Measurements from ENCODE around the gene LSS. TPM values are rescaled to one million over a fixed set of nuclear protein-coding genes. Genes with fewer than 3 reads are reported as not detected.

LSS gene
- total RNA-seq, 2 donors from 2014 or later: 38.9 to 68.9 TPM

DNA sequence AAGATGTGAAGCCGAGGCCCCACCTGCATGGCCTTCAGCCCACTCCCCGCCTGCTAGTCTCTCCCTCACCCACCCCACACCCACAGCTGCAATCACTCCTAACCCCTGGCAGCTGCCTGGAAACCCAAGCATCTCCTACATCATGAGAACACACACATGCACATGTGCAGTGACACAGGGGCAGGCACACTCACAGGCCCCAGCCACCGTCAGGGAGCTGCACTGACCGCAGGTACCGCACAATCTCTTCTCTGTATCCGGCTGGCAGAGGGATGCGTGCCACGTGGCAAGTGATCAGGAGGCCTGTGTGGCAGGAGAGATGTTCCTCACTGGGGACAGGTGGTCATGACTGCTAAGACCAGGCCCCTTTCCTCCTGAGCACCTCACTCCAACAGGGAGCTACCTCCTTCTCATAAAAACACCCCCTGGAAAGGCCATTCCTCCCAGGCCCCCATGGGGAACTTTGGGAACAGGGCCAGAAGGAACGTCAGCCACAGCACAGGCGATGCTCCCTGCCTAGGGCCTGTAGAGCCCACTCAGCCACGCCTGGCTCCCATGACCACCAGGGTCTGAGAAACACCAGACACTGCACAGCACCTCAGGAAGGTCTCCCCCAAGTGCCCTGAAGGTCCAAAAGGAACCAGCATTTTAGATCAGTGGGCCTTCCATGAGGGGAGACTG lies 6.0 kb downstream of the LSS start:
- no peaks in the 10 kb centered on the region for H3K27me3 ChIP-seq
- intact Hi-C loops (cut with DNase I): no loop called here
- WGBS, 2 donors: 60 to 71% methylated on average over 7 to 9 of the region's 11 CpGs
- H3K4me1 ChIP-seq: peaks cover 41% of the 10 kb centered on the region
- H3K9me3 ChIP-seq: no peaks in the 10 kb centered on the region
- TF ChIP-seq, protein P1, sequence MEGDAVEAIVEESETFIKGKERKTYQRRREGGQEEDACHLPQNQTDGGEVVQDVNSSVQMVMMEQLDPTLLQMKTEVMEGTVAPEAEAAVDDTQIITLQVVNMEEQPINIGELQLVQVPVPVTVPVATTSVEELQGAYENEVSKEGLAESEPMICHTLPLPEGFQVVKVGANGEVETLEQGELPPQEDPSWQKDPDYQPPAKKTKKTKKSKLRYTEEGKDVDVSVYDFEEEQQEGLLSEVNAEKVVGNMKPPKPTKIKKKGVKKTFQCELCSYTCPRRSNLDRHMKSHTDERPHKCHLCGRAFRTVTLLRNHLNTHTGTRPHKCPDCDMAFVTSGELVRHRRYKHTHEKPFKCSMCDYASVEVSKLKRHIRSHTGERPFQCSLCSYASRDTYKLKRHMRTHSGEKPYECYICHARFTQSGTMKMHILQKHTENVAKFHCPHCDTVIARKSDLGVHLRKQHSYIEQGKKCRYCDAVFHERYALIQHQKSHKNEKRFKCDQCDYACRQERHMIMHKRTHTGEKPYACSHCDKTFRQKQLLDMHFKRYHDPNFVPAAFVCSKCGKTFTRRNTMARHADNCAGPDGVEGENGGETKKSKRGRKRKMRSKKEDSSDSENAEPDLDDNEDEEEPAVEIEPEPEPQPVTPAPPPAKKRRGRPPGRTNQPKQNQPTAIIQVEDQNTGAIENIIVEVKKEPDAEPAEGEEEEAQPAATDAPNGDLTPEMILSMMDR (IDR thresholded peaks at IDR 0.05): no peak
- TF ChIP-seq POLR2A (IDR thresholded peaks at IDR 0.05): no peak
- ATAC-seq: no peak
- H3K27ac ChIP-seq: no peak overlapping the region
- no peak for DNase-seq
- no peak overlapping the region for H3K4me3 ChIP-seq
- no peaks in the 10 kb centered on the region for H3K36me3 ChIP-seq (replicated peaks in 1 of 2; ENCODE audit: insufficient read depth in 1 of 2, low read depth in 2 of 2)

GRCh38 chr21:46221664-46222435 lies 6.7 kb downstream of the LSS start:
- intact Hi-C loops (cut with DNase I): no loop called here

GRCh38 chr21:46220847-46221246 lies 7.7 kb downstream of the LSS start:
- Histone ChIP-seq H3K4me1 (peaks cover 23% of the 10 kb centered on the region), H3K27ac (no peak overlapping the region)
- intact Hi-C loops (cut with DNase I): no loop called here

More at GRCh38 chr21:46221664-46222435, 6.7 kb downstream of the LSS start:
- Histone ChIP-seq H3K4me3 (no peak overlapping the region), H3K27ac (no peak overlapping the region), H3K27me3 (no peaks in the 10 kb centered on the region), H3K36me3 (replicated peaks in 1 of 2; ENCODE audit: insufficient read depth in 1 of 2, low read depth in 2 of 2) (no peaks in the 10 kb centered on the region), H3K9me3 (no peaks in the 10 kb centered on the region), H3K4me1 (peaks cover 33% of the 10 kb centered on the region)
- WGBS, 2 donors: 59 to 73% methylated on average over 15 to 16 of the region's 16 CpGs
- DNase-seq (peak in 2 of 4 donors; percentile 21 to 39), ATAC-seq (no peak)
- TF ChIP-seq, protein P1 (IDR thresholded peaks at IDR 0.05): no peak
- no peak for TF ChIP-seq POLR2A (IDR thresholded peaks at IDR 0.05)

DNA sequence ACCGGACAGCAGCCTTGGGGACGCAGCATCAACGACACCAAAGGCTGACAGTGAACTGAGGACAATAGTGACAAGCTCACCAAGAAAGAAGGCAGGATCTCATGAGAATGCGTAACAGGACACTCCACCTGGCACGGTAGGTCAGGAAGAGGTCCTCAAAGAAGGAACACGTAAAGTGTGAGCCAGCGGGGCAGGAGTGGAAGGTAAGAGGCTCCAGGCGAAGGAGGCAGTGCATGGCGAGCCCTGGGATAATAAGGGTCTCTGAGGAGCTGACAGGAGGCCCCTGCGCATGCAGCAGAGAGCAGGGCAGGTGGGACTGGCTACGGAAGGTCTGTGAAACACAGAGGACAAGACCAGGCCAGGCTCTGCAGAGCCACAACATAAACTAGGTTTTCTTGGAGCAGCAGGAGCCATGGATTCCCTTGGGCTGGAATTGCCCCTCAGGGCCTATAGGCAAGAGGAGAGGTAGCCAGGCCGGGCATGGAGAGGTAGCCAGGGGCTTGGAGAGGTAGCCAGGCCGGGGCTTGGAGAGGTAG lies 8.2 kb downstream of the LSS start:
- TF ChIP-seq, protein P1 (IDR thresholded peaks at IDR 0.05): no peak
- TF ChIP-seq POLR2A (IDR thresholded peaks at IDR 0.05): no peak
- Histone ChIP-seq H3K9me3 (no peaks in the 10 kb centered on the region), H3K4me3 (no peak overlapping the region), H3K4me1 (peaks cover 18% of the 10 kb centered on the region), H3K27me3 (no peaks in the 10 kb centered on the region), H3K36me3 (replicated peaks in 1 of 2; ENCODE audit: insufficient read depth in 1 of 2, low read depth in 2 of 2) (no peaks in the 10 kb centered on the region), H3K27ac (no peak overlapping the region)
- intact Hi-C loops (cut with DNase I): no loop called here
- WGBS, 2 donors: 88 to 89% methylated on average over 13 of the region's 13 CpGs
- ATAC-seq: no peak
- DNase-seq: no peak

More at GRCh38 chr21:46220847-46221246, 7.7 kb downstream of the LSS start:
- Histone ChIP-seq H3K36me3 (replicated peaks in 1 of 2; ENCODE audit: insufficient read depth in 1 of 2, low read depth in 2 of 2) (no peaks in the 10 kb centered on the region), H3K9me3 (no peaks in the 10 kb centered on the region), H3K4me3 (no peak overlapping the region), H3K27me3 (no peaks in the 10 kb centered on the region)
- TF ChIP-seq, protein P1 (IDR thresholded peaks at IDR 0.05): no peak
- no peak for TF ChIP-seq POLR2A (IDR thresholded peaks at IDR 0.05)
- ATAC-seq: no peak
- 89% methylated on average over 8 of the region's 8 CpGs for WGBS, 2 donors
- DNase-seq: no peak
